ENCODE measurements around the gene AGO4. TPM values are rescaled to one million over a fixed set of nuclear protein-coding genes. Genes with fewer than 3 reads are reported as not detected.

AGO4 gene
- total RNA-seq, 1 experiment from 2014 or later, result 12.8 TPM

DNA sequence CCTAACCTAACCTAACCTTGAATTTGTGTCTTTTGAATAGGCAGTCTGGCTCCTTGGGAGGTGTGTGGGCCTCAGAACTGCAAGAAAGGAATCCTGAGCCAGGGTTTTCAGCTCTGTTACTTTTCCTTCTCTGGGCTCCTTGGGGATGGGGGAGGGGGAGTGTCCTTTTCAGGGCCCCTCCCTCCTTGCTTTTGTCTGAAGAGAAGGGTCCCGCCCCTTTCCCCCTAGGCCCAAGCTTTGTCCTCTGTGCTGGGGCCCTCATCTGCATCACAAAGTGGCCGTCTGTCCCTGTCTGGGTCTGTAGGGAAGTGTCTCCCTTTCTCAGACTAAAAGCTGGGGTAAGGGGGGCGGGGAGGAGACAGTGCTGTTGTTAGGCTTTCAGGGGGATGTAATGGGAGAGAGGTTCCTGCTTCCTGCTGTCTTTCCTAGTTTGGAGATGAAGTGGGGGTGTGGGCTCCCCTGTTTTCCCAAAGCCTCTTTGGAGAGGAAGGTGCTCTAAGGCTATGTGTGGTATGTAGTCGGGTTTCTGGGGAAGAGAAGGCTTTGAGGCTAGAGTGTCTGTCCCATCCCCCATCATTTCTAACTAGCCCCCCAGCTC lies 78.2 kb downstream of the AGO4 start:
- Histone ChIP-seq H2BK120ac (ENCODE audit: low read depth, low read length, poor library complexity, severe bottlenecking) (no peak overlapping the region), H2BK12ac (ENCODE audit: insufficient read length, low read depth, low read length) (no peak overlapping the region), H3K14ac (ENCODE audit: insufficient read depth, low read length) (no peak overlapping the region), H3K9me3 (ENCODE audit: control insufficient read depth, low read depth, low read length) (no peaks in the 10 kb centered on the region), H3K4me1 (ENCODE audit: insufficient read depth, low read length) (peaks cover 16% of the 10 kb centered on the region), H2BK15ac (ENCODE audit: low read depth, low read length) (no peak overlapping the region), H3K9ac (ENCODE audit: extremely low read depth, insufficient read length, low read length) (no peak overlapping the region), H2AFZ (ENCODE audit: low read length) (no peak overlapping the region), H4K5ac (ENCODE audit: insufficient read length, low read depth, low read length) (no peak overlapping the region), H2BK20ac (ENCODE audit: low read depth, low read length, poor library complexity, severe bottlenecking) (no peak overlapping the region), H2AK5ac (ENCODE audit: insufficient read length, low read length) (no peak overlapping the region), H4K20me1 (ENCODE audit: control insufficient read depth, insufficient read depth, insufficient read length) (peaks cover 4% of the 10 kb centered on the region), H4K91ac (ENCODE audit: insufficient read length, low read depth, low read length) (no peak overlapping the region), H3K4ac (ENCODE audit: low read depth, low read length) (no peak overlapping the region), H4K8ac (replicated peaks; ENCODE audit: insufficient read length, low read depth, low read length) (no peak overlapping the region), H3K27ac (ENCODE audit: insufficient read length, low read depth, low read length) (peak overlapping the region; percentile 34), H3K4me2 (ENCODE audit: insufficient read depth, insufficient read length, low read length) (peak overlapping the region; percentile 86), H3K23me2 (ENCODE audit: insufficient read length, low read depth, low read length, poor library complexity, severe bottlenecking) (peaks cover 13% of the 10 kb centered on the region), H3K79me2 (ENCODE audit: insufficient read depth, low read length) (peaks cover 24% of the 10 kb centered on the region; the same call in 1 of the 2 replicates), H3K18ac (ENCODE audit: insufficient read length, low read depth, low read length) (no peak overlapping the region), H3K56ac (ENCODE audit: insufficient read length, low read depth, low read length) (no peak overlapping the region), H3K27me3 (ENCODE audit: insufficient read depth, low read length) (no peaks in the 10 kb centered on the region), H3T11ph (ENCODE audit: low read length) (no peak overlapping the region), H3K79me1 (ENCODE audit: insufficient read depth, low read depth, low read length, poor library complexity, severe bottlenecking) (peaks cover 7% of the 10 kb centered on the region), H3K23ac (ENCODE audit: insufficient read length, low read depth, low read length) (no peak overlapping the region), H2BK5ac (ENCODE audit: insufficient read length, low read length) (no peak overlapping the region)
- Mint-ChIP-seq H3K4me1 (peaks cover 45 to 47% of the 10 kb centered on the region in 2 experiments), H3K9me3 (no peaks in the 10 kb centered on the region), H3K27me3 (ENCODE audit: low read depth) (no peaks in the 10 kb centered on the region), H3K36me3 (ENCODE audit: insufficient read depth in 1 of 3, low read depth in 3 of 3) (peaks cover 12 to 26% (median 25%) of the 10 kb centered on the region in 3 experiments; a peak in 6 of 7 replicates), H3K4me3 (peak overlapping the region; percentile 69 to 82), H3K27ac (peak overlapping the region; percentile 97)
- TF ChIP-seq, protein P1, sequence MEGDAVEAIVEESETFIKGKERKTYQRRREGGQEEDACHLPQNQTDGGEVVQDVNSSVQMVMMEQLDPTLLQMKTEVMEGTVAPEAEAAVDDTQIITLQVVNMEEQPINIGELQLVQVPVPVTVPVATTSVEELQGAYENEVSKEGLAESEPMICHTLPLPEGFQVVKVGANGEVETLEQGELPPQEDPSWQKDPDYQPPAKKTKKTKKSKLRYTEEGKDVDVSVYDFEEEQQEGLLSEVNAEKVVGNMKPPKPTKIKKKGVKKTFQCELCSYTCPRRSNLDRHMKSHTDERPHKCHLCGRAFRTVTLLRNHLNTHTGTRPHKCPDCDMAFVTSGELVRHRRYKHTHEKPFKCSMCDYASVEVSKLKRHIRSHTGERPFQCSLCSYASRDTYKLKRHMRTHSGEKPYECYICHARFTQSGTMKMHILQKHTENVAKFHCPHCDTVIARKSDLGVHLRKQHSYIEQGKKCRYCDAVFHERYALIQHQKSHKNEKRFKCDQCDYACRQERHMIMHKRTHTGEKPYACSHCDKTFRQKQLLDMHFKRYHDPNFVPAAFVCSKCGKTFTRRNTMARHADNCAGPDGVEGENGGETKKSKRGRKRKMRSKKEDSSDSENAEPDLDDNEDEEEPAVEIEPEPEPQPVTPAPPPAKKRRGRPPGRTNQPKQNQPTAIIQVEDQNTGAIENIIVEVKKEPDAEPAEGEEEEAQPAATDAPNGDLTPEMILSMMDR (conservative IDR thresholded peaks at IDR 0.05), result no peak
- WGBS (ENCODE audit: extremely low coverage, insufficient read length, low lambda C conversion rate), result no CpG with 5 or more reads among the region's 4 CpGs
- DNase-seq, result peak; percentile 97

Data from H9 (cell line).